ENCODE data around the gene ZBTB38. TPM values are rescaled to one million over a fixed set of nuclear protein-coding genes. Genes with fewer than 3 reads are reported as not detected.
A peak's percentile ranks its signal among the peaks of the same experiment; 100 is the strongest.

The ZBTB38 gene
- total RNA-seq, 4 donors from 2014 or later = 121 to 171 (median 150) TPM

- 69 to 77% methylated on average over 2 of the region's 2 CpGs for WGBS, 2 donors
- H3K9me3 ChIP-seq = no peaks in the 10 kb centered on the region
- no peak for DNase-seq (ENCODE audit: low spot score in 2 of 2)
- no peaks in the 10 kb centered on the region for H3K27me3 ChIP-seq
- no peak for TF ChIP-seq POLR2A (IDR thresholded peaks at IDR 0.05)
- TF ChIP-seq EP300 (IDR thresholded peaks at IDR 0.05) = no peak
- TF ChIP-seq, protein P1, sequence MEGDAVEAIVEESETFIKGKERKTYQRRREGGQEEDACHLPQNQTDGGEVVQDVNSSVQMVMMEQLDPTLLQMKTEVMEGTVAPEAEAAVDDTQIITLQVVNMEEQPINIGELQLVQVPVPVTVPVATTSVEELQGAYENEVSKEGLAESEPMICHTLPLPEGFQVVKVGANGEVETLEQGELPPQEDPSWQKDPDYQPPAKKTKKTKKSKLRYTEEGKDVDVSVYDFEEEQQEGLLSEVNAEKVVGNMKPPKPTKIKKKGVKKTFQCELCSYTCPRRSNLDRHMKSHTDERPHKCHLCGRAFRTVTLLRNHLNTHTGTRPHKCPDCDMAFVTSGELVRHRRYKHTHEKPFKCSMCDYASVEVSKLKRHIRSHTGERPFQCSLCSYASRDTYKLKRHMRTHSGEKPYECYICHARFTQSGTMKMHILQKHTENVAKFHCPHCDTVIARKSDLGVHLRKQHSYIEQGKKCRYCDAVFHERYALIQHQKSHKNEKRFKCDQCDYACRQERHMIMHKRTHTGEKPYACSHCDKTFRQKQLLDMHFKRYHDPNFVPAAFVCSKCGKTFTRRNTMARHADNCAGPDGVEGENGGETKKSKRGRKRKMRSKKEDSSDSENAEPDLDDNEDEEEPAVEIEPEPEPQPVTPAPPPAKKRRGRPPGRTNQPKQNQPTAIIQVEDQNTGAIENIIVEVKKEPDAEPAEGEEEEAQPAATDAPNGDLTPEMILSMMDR (IDR thresholded peaks at IDR 0.05) = no peak
- H3K36me3 ChIP-seq = no peaks in the 10 kb centered on the region
- H3K27ac ChIP-seq = no peak overlapping the region
- peaks cover 0 to 4% (median 0%) of the 10 kb centered on the region in 4 donors for H3K4me1 ChIP-seq
- H3K4me3 ChIP-seq = no peak overlapping the region
Observed at GRCh38 chr3:141335531-141336061, 32.7 kb upstream of the ZBTB38 start.

DNA sequence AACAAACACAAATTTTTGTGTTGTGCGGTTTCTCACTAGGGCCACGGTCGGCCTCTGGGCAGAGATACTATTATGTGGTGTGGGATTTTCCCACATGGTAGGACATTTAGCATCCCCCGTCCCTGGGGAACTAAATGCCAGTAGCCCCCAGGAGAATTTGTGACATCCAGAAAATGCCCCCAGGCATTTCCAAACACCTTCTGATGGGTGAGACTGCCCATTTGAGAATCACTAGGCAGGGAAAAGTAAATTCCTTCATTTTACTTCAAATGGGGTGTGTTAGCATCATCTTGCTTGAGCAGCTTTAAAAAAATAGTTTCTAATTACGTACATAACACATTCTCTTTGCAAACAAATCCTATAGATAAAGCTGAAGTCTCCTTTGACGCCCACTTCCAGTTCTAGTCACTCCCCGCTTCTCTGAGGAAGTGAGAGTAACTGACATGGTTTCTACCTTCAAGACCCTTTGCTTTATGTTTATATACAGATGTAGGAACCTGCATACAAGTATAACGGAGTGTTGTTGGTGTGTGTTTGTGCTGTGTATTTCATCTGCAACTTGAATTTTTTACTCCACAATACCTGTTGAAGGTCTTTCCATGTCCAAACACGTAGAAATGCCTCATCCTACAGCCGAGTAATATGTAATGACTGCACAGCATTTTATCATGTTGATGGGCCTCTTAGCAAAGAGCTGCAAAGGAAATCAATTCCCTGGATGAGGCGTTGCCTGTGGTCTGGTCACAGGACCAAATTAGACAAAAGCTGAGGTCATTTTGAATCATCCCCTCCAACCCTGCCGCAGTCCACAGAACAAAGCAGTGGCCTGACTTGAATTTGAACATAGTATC, 31.4 kb upstream of the ZBTB38 start:
- Histone ChIP-seq H3K27ac (peak overlapping the region in 1 of 4 donors; percentile 28), H3K4me1 (peaks cover 0 to 4% (median 0%) of the 10 kb centered on the region in 4 donors), H3K27me3 (no peaks in the 10 kb centered on the region), H3K9me3 (no peaks in the 10 kb centered on the region), H3K4me3 (no peak overlapping the region), H3K36me3 (no peaks in the 10 kb centered on the region)
- 65 to 68% methylated on average over 12 of the region's 12 CpGs for WGBS, 2 donors
- TF ChIP-seq, protein P1 (IDR thresholded peaks at IDR 0.05) = no peak
- no peak for DNase-seq (ENCODE audit: low spot score in 2 of 2)

GRCh38 chr3:141337523-141337854, 30.8 kb upstream of the ZBTB38 start:
- no peaks in the 10 kb centered on the region for H3K36me3 ChIP-seq
- 97 to 100% methylated on average over 1 of the region's 1 CpG for WGBS, 2 donors
- TF ChIP-seq EP300 (IDR thresholded peaks at IDR 0.05) = no peak
- TF ChIP-seq POLR2A (IDR thresholded peaks at IDR 0.05) = no peak
- TF ChIP-seq, protein P1 (IDR thresholded peaks at IDR 0.05) = no peak

GRCh38 chr3:141337991-141338390, 30.3 kb upstream of the ZBTB38 start:
- no peaks in the 10 kb centered on the region for H3K4me1 ChIP-seq
- no peak for DNase-seq (ENCODE audit: low spot score in 2 of 2)
- H3K27ac ChIP-seq = no peak overlapping the region
- 94% methylated on average over 2 of the region's 2 CpGs for WGBS, 2 donors
- no peak for TF ChIP-seq EP300 (IDR thresholded peaks at IDR 0.05)
- TF ChIP-seq, protein P1 (IDR thresholded peaks at IDR 0.05) = no peak
- no peak for TF ChIP-seq POLR2A (IDR thresholded peaks at IDR 0.05)
- H3K4me3 ChIP-seq = no peak overlapping the region
- H3K36me3 ChIP-seq = no peaks in the 10 kb centered on the region
- H3K9me3 ChIP-seq = no peaks in the 10 kb centered on the region
- H3K27me3 ChIP-seq = no peaks in the 10 kb centered on the region

More at GRCh38 chr3:141337523-141337854, 30.8 kb upstream of the ZBTB38 start:
- H3K27ac ChIP-seq = no peak overlapping the region
- H3K9me3 ChIP-seq = no peaks in the 10 kb centered on the region
- no peaks in the 10 kb centered on the region for H3K27me3 ChIP-seq
- peaks cover 0 to under 1% (median 0%) of the 10 kb centered on the region in 4 donors for H3K4me1 ChIP-seq
- DNase-seq (ENCODE audit: low spot score in 2 of 2) = no peak
- no peak overlapping the region for H3K4me3 ChIP-seq

GRCh38 chr3:141338881-141339280, 29.4 kb upstream of the ZBTB38 start:
- Histone ChIP-seq H3K4me1 (no peaks in the 10 kb centered on the region), H3K4me3 (no peak overlapping the region), H3K9me3 (no peaks in the 10 kb centered on the region), H3K27me3 (no peaks in the 10 kb centered on the region), H3K36me3 (no peaks in the 10 kb centered on the region), H3K27ac (no peak overlapping the region)
- TF ChIP-seq EP300 (IDR thresholded peaks at IDR 0.05) (no peak), POLR2A (IDR thresholded peaks at IDR 0.05) (no peak)
- TF ChIP-seq, protein P1 (IDR thresholded peaks at IDR 0.05) = no peak
- DNase-seq (ENCODE audit: low spot score in 2 of 2) = no peak

All from tibial nerve (tissue), 4 donors.